GM19035 (cell line): ENCODE results near the gene MYL6B.
"Not testable (repeated sequence)": the region's sequence is repeated elsewhere in the genome, so short reads cannot be mapped to it uniquely, and the experiment has no call there.

Source experiments
- ATAC-seq: cut with Tn5 transposase; IDR thresholded peaks from one replicate; pipeline ENCODE4 v1.9.1; 2021; ENCODE audit not compliant: unreplicated experiment

Gene MYL6B

GRCh38 chr12:56151672-56152131 is 685 bp upstream of the MYL6B start:
- ATAC-seq: peak; percentile 51

DNA sequence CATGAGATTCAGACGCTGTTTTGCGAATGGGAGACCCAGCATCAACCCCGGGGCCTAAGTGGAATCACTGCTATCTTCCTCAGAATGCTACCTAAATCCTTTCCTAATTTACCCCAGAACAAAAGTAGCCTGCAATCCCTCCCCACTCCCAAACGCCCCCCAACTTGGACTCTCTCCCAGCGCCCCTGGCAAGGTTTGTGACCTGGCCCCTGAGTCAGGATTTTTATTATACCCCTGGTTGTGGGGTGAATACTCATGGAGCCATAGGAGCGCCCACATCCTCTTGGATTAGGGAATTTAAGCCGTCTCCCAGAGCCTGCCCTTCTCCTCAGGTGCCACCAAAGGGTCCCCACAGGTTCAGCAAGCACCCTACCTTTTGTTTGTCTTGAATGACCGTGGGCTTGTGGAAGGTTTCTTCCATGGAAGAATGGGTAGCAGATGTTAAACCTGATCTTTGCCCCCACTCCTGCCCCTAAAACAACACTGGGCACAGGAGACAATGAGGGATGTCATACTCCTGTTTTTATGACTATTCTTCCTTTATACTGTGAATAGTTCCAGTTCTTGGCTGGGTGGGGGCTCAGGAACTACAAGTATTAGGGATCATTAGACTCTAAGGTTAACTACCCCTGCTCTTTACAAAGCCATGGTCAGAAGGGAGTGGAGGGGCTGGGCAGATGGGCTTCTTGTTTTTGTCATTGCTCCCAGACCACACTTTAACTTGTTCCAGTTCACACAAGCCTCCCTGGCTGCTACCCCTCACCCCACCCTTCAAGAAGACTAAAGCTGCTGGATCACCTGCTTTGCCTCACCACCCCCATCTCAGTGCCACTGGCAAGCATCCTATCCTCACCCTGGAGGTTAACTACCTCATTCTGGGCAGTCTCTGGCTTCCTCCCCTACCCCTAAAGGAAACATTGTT is 630 bp downstream of the MYL6B start:
- ATAC-seq: no peak

DNA sequence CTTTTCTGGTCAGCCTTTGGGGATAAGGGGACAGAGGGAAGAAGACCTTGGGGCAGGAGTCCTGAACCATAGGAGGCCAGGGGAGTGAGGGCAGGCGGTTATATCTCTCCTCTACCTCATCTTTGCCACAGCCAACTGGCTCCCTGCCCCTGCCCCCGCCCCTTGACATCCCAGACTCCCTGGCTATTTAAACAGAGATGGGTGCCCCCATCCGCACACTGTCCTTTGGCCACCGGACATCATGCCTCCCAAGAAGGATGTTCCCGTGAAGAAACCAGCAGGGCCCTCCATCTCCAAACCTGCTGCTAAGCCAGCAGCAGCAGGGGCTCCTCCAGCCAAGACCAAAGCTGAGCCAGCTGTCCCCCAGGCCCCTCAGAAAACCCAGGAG is 1.3 kb downstream of the MYL6B start:
- ATAC-seq: no peak

DNA sequence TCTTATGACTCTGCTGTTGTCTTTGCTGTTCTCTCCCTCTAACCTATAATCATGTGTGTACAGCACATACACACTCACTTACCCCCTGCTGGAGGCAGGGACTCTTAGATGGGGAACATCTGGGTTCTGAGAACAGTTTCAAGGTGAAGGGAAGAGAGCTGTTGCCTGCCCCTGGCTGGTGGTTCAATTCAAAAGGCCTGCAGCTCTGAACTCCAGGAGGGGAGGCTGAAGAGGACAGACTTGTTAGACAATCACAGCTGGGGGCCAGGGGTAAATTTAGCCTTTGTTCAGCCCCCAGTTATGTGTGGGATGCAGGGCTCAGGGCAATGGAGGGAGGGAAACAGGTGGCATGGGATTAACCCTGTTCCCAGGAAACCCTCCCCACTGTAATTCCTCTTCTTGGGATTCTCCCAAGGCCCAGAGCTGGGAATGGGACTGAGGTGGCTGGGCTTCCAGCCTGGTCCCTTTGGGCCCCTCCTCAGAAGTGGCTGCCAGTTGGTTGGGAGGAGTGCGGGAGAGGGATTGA is 1.9 kb downstream of the MYL6B start:
- ATAC-seq: no peak

- no peak for ATAC-seq
These were observed 2.4 kb downstream of the MYL6B start for GRCh38 chr12:56154818-56155217.

DNA sequence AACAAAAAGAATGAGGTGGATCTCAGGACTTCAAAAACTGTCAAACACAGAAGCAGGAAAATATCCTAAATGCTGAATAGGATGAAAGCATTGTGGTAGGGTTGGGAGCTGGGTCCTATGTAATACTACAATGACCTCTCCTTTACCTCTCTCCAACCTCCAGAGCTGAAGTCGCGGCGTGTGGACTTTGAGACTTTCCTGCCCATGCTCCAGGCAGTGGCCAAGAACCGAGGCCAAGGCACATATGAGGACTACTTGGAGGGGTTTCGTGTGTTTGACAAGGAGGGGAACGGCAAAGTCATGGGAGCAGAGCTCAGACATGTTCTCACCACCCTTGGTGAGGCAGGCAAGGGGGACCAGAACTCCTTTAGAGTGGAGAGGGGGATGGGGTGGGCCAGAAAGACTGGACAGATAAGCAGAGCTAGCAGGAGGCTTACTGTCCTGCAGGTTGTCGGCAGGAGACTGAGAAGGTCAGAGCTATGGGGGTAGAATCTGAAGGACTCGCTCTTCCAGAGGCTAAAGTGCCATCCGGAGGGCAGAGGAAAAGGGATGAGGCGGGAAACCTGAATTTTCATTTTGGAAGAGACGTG is 3.0 kb downstream of the MYL6B start:
- ATAC-seq: no peak

DNA sequence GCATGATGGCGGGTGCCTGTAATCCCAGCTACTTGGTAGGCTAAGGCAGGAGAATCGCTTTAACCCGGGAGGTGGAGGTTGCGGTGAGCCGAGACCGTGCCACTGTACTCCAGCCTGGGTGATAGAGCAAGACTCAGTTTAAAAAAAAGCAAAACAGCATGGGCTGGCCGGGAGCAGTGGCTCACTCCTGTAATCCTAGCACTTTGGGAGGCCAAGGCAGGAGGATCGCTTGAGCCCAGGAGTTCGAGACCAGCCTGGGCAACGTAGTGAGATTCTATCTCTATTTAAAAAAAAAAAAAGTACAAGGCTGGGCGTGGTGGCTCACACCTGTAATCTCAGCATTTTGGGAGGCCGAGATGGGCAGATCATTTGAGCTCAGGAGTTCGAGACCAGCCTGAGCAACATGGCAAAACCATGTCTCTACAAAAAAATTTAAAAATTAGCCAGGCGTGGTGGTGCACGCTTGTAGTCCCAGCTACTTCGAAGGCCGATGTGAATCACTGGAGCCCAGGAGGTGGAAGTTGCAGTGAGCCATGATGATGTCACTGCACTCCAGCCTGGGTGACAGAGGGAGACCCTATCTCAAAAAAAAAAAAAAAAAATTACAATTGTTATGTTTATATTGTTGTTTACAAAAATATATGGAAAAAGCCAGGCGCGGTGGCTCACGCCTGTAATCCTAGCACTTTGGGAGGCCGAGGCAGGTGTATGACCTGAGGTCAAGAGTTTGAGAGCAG is 4.2 kb downstream of the MYL6B start:
- ATAC-seq: not testable (repeated sequence)

DNA sequence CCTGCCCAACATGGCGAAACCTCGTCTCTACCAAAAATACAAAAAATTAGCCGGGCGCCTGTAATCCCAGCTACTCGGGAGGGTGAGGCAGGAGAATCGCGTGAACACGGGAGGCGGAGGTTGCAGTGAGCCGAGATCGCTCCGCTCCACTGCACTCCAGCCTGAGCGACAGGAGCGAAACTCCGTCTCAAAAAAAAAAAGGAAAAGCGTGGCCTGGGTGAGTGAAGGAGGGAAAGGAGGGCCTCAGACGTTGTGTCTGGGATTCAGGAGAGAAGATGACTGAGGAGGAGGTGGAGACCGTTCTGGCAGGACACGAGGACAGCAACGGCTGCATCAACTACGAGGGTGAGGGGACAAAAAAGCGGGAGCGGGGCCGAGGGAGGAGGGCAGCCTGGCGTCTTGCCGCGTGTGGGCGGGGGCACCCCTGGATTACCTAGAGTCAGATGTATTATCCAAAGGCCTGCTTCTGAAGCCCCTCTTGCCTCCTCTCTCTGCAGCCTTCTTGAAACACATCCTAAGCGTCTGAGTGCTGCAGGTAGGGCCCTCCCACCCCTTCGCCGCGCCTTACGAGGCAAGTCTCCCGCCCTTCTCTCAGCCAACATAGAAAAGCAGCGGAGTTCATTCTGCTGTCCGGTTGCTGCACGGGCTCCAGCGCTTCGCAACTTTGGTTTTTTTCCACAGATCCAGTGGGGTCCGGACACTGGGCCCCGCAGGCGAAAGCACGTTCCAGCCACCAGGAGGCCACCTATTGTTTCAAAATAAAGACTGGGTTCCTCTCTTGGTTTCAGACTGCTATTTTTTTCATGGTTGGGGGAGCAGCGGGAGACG is 5.0 kb downstream of the MYL6B start:
- peak; percentile 31 for ATAC-seq

- ATAC-seq: peak; percentile 81
These were observed 5.9 kb downstream of the MYL6B start, which contains the start of gene MYL6 for GRCh38 chr12:56158029-56158925. Gene MYL6, plus strand, starts transcription at chr12:56158359. Its CDS starts 43 bp downstream, at chr12:56158402.

- no peak for ATAC-seq
These were observed 6.6 kb downstream of the MYL6B start for GRCh38 chr12:56158926-56159461.

DNA sequence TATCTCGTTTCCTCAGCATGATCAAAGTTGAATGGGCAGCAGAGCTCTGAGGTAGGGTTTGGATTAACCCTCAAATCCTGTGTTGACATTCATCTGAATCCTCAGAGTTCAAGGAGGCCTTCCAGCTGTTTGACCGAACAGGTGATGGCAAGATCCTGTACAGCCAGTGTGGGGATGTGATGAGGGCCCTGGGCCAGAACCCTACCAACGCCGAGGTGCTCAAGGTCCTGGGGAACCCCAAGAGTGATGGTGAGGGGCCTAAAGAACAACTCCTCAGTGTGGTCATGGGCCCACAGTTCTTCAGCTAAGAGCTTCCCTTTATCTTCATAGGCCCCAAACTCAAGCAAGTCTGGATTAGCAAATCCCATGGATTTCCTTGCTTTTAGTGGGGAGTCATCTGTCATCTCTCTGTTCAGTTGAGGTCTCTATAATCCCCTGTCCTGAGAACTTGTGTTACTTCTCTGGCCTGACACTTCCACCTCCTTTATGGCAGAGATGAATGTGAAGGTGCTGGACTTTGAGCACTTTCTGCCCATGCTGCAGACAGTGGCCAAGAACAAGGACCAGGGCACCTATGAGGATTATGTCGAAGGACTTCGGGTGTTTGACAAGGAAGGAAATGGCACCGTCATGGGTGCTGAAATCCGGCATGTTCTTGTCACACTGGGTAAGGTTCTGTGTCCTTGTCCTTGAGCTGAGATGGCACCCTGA is 7.2 kb downstream of the MYL6B start:
- no peak for ATAC-seq

- no peak for ATAC-seq
These were observed 7.9 kb downstream of the MYL6B start for GRCh38 chr12:56160193-56160763.

DNA sequence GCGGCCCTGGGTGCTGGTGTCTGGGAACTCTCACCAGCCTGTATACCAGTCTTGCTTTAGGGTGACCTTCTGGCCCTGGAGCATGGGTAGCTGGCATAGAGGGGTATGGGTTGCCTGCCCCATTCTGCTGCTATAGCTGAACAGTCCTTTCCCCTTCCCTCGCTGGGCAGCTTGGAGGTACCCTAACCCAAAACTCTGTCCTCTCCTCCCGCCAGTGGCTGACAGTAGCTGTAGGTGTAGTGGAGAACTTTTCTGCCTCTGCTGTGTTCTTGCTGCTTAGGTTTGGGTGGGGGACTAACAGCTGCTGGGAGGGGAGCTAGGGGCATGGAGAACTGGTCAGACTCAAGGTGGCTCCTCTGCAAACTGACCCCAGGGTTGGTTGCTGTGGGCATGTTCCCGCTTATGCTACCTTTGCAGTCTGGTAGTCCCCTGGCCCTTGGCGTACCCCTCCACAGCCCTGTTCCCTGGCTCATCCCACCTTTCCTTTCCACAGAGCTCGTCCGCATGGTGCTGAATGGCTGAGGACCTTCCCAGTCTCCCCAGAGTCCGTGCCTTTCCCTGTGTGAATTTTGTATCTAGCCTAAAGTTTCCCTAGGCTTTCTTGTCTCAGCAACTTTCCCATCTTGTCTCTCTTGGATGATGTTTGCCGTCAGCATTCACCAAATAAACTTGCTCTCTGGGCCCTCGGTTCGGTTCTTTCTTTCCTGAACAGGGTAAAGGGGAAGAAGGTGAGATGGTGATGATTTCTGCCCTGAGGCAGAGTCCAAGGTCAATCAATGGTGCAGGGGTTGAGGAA is 8.7 kb downstream of the MYL6B start:
- no peak for ATAC-seq

DNA sequence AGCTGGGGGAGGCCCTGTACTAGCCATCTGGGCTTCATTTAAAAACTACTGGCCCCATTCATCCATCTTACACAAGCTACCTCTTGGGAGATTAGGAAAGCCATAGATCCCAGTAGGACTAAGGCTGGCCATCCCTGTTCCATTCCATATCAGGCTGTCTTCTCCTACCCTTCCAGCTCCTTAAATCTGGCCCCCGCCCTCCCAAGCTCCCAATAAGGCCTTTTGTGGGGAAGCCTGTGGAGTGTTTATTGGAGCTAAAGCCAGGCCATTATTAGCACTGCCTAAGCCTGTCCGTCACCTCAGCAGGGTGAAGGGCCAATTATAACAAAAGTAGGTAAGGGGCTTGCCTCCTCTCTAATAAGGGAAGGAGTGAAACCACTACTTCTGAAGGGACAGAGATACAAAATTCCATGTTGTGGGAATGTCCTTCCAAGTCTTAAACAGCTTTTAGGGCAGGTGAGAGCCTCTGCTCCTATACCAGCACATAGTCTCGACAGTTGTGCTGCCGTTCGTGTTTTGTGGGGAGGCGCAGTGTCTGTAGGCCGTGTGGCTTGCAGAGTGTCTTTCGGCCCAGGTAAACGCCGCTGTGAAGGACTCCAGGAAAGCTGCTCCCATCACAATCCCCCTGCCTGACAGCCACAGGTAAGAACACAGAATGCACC is 9.4 kb downstream of the MYL6B start:
- no peak for ATAC-seq

DNA sequence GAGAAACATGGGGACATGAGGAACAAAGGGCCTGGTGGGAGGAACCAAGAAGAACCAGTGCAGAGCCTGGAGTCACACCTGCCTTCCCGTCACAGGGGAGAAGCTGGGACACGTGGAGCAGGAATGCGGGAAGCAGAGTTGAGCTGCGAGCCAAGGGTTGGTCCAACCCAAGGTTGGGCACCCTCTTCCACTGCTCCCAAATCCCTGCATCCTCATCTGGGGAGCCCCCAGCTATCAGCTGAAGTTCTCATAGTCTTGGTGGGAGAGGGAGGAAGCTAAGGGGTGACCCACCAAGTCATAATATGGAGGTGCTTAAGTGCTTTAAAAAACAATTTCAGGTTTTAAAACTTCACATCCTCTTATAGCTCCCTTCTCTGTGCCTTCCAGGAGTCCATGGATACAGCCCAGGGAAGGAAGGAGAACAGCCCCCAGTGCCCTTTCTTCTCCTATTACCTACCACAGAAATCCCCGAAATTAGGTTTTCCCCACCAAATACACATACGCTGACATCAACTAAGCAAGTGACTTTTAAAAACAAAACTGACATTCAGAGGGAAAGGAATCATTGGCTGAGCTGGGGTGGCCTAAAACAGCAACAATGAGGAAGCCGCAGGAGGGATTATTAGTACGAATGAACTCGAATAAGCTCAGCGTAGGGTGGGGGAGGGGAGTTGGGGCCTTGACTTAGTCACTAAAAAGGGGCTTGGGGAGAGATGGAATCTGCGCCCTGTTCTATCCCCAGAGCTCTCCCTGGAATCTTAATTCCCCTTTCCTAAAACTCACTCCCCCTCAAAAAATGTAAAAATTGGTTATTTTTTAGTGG is 10.3 kb downstream of the MYL6B start:
- no peak for ATAC-seq
